ENCODE data around the gene ALG8.
"Not testable (repeated sequence)": the region's sequence is repeated elsewhere in the genome, so short reads cannot be mapped to it uniquely, and the experiment has no call there.

The ALG8 gene

DNA sequence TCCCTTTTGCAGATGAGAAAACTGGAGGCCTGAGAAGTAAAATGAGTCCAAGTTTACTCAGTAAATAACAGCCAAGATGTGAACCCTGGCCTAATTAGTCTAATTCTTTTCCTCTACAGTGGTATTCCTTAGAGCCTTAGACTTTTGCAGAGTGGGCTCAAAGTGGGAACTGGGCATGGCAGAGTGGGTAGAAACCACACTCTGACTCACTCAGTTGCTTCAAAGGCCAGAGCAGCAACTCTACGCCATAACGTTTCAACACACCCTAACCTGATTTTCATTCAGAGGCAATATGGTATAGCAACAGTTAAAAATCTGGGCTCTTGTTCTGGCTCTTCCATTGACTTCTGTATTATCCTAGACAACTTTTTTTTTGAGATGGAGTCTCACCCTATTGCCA, 73.0 kb downstream of the ALG8 start:
- no peak for DNase-seq

DNA sequence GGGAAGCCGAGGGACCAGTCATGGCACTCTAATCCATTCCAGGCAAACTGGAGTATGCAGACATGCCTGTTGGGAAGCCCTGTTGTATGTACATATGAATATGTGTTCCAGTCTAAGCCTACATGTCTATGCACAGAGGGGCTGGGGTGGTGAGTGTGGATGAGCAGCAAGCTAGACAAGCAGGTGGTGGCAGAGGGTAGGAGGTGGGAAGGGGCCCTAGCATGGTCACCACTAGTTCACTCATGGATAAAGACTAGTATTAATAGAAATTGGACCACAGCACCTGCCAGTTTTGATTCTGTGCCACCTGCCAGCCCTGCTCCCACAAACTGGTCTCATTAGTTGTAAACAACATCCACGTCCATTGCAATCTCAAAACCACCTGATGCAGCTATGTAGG, 74.2 kb downstream of the ALG8 start:
- DNase-seq: no peak

DNA sequence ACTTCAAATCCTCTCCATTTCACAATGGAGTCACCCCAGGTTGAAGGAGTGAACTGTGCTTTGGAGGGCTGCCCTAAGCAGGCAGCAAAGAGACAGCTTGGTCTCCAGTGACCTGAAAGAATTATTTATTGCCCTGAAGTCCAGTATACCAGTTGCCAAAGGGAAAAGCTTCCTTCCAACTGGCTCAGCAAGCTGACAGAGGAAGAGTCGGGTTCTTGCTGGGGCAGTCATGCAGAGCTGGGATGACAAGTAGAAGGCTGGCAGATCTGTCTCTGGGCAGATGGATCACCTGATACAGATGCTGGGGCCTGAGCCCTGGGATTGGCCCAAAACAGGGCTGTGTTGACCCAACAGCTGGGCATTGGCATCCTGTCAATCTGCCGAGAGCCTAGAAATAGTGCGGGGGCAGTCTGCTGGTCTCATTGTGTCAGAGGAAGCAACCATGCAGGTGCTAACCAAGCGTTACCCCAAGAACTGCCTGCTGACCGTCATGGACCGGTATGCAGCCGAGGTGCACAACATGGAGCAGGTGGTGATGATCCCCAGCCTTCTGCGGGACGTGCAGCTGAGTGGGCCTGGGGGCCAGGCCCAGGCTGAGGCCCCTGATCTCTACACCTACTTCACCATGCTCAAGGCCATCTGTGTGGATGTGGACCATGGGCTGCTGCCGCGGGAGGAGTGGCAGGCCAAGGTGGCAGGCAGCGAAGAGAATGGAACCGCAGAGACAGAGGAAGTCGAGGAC, 75.8 kb downstream of the ALG8 start, which contains the start of gene THRSP:
Gene THRSP, plus strand, starts transcription at position 422 of the 742 bp plus-strand sequence. Its CDS starts 21 bp downstream, at position 443.
- no peak for DNase-seq

DNA sequence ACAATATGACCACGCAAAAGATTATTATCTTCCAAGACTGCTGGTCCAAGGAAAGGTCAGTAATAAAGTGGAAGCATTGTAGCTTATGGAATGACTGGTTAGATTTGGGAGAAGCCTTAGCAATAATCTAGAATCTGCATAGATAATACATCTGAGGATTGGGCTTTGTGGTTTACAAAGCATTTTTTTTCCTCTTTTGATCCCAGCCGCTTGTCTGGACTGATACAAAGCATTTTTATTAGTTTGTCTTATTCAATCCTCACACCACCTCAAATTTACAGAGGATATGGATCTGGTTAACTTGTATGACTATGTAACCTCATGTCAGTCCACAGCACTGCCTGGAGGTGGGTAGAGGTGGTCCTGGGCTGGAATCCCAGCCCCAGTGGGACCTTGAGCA, 76.8 kb downstream of the ALG8 start:
- no peak for DNase-seq

DNA sequence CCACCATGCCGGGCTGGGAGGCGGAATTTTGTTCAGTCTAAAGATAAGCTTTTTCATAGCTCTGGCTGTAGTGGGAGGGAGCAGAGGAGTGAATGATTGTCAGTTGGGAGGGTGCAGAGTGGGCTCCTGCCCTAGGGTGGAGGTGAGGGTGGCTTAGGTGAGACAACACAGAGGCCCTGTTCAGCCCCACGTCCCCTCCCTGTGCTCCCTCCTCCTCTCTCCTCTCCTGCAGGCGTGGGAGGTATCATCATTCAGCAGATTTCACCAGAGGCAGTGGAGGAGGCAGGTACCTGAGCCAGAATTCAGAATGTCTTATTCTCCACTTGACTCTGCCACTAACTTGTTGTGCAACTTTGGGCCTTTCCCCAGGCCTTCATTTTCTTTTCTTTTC, 77.5 kb downstream of the ALG8 start:
- no peak for DNase-seq

DNA sequence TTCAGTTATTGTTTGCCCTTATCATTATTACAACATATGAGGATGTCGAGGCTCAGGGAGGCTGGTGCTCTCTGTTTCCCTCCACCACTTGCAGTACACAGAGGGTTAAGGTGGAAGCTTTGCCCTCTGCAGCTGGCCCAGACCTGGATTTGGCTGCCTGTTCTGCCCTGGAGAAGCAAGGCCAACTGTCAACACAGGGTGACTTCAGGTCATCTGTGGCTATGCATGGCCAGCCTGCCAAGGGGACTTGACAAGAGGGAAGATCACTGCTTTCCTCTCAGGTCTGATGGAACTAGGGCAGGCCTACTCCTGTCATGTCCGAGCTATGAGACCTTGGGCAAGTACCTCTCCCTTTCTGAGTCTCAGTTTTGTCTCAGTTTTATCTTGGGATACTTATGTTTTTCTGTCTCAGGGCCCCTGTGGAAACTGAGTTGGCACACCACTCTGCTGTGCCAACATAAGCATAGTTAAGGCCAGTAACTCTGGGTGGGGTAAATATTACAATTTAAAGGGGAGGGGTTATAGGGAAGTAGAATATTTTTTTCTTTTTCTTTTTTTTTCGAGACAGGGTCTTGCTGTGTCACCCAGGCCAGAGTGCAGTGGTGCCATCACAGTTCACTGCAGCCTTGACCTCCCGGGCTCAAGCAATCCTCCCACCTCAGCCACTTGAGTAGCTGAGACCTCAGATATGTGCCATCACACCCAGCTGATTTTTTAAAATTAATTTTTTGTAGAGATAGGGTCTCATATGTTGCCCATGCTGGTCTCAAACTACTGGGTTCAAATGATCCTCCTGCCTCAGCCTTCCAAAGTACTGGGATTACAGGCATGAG, 78.1 kb downstream of the ALG8 start:
- no peak for DNase-seq

DNA sequence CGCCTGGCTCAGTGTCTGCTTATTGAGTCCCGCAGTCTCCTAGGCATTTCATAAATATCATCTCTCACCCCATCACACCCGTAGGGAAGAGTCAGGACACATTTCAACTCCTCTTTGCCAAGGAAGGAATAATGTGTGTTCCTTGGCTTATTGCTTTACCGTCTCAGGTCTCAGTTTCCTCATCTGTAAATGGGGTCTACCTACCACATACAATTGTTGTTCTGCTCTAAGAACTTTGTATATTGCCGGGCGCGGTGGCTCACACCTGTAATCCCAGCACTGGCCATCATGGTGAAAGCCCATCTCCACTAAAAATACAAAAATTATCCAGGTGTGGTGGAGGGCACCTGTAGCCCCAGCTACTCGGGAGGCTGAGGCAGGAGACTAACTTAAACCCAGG, 78.9 kb downstream of the ALG8 start:
- DNase-seq: no peak

DNA sequence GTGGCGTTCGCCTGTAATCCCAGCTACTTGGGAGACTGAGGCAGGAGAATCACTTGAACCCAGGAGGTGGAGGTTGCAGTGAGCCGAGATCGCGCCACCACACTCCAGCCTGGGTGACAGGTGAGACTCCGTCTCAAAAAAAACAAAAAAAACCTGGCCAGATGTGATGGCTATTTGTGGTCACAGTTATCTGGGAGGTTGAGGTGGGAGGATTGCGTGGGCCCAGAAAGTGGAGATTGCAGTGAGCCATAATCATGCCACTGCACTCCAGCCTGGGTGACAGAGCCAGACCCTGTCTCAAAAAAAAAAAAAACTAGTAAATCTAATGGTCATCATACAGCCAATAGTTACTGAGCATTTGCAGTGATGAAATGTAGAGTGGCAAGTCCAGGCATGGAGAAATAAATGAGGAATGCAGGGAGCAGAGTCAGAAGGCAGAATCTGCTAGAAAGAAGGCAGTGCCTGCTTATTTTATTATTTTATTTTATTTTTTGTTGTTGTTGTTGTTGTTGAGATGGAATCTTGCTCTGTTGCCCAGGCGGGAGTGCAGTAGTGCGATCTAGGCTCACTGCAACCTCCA, 79.6 kb downstream of the ALG8 start:
- not testable (repeated sequence) for DNase-seq

DNA sequence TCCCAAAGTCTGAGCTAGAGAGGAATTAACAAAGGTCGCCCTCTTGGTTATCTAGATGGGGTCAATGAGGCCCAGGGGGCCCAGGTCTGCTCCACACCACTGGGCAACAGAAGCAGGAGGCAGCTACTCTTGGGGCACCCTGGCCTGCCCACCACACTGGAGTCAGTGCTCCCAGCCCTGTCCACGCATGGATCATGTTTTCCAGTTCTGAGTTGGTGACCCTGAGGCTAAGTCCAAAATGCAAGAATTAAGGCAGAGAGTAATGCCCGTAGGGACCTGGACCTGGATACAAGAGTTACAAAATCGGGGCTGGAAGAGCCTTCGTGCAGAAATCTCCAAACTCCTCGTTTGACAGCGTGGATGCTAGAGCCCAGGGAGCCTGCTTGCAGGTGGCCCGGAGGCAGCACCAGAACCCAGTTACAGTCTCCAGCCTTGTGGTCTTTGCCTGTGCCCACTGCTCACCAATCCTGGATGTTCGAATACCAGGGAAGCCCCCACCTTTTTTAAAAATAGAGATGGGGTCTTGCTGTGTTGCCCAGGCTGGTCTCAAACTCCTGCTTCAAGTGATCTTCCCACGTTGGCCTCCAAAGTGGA, 81.9 kb downstream of the ALG8 start:
- DNase-seq: no peak

DNA sequence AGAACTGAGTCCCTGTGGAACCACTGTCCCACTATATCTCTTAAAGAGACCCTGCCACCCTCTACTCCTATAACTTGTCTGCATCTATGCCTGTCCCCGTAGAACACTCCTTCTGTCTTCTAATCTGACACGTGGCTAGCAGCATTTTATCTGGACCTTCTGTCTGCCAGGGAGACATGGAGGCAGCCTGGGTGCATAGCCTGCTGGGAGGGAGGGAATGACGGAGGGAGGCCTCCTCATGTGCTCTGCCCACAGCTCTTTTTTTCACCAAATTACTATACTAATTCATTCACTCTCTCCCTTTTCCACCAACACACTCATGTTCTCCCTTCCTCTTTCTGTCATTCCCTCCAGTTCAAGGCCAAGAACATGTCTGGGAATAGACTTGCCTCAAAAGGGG, 83.3 kb downstream of the ALG8 start:
- no peak for DNase-seq

DNA sequence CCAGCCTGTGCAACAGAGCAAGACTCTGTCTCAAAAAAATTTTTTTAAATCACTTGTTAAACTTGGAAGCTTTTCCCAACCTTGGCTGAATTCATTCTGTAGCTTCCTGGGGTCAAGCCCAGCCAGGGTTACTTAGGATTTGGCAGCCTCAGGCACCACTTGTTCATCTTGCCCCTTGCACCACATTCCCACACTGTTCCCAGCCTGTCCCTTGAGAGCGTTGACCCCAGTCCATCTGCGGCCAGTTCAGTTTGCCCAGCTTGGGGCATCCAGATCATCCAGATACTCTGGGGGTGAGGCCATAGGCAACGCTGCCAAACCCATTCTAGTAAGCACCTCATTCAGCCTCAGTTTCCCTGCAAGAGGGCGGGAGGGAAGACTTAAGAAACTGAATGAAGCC, 84.5 kb downstream of the ALG8 start:
- DNase-seq: no peak

DNA sequence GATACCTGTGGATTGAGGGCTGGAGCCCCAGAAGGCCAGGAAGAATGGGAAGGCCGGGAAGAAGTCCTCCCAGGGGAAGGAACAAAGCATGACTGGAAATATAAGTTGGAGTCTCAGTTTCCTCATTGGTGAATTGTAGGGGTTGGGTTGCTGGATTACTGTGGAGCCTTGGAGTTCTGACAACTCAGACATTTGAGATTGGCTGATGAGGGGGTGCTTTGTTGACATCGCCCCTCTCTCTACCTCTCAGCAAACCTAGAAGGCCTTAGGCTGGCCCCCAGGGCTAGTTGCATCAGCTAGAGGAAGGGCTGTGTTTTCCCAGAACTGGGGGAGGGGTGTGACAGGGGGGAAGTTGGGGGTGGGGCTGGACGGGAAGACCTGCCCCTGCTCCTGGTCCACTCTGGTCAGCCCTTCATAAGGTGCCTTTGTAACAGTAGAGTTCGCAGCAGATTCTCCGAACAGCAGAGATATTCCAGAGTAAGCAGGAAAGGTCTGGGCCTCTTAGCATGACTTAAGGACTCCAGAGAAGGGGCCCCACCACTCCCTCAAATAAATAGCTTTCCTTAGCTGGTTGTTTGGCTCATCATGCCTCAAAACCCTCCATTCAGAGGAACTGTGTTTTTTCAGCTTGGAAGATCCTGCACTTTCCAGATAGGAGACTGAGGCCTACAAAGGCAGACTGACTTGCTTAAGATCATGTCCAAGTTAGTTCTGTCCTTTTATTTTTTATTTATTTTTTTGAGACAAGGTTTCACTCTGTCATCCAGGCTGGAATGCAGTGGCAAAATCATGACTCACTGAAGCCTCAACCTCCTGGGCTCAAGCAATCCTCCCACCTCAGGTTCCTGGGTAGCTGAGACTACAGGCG, 88.2 kb downstream of the ALG8 start:
- no peak for DNase-seq
